ENCODE measurements around the gene UBQLNL. TPM values are rescaled to one million over a fixed set of nuclear protein-coding genes. Genes with fewer than 3 reads are reported as not detected.
A peak's percentile ranks its signal among the peaks of the same experiment; 100 is the strongest.

The UBQLNL gene, protein sequence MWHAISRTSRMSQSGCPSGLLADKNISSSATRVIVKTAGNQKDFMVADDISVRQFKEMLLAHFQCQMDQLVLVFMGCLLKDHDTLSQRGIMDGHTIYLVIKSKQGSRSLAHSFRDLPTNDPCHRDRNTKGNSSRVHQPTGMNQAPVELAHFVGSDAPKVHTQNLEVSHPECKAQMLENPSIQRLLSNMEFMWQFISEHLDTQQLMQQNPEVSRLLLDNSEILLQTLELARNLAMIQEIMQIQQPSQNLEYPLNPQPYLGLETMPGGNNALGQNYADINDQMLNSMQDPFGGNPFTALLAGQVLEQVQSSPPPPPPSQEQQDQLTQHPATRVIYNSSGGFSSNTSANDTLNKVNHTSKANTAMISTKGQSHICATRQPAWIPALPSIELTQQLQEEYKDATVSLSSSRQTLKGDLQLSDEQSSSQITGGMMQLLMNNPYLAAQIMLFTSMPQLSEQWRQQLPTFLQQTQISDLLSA
- total RNA-seq (2021) (0.14 to 0.24 TPM in 2 of 3 replicates, not detected in the other), Bru-seq, nascent RNA (percentile 22 among the genes with signal in this experiment)
- long read RNA-seq, experiment 1, result 0 reads
- long read RNA-seq, experiment 2, result 0 reads
- long read RNA-seq, experiment 3, result 0 reads

DNA sequence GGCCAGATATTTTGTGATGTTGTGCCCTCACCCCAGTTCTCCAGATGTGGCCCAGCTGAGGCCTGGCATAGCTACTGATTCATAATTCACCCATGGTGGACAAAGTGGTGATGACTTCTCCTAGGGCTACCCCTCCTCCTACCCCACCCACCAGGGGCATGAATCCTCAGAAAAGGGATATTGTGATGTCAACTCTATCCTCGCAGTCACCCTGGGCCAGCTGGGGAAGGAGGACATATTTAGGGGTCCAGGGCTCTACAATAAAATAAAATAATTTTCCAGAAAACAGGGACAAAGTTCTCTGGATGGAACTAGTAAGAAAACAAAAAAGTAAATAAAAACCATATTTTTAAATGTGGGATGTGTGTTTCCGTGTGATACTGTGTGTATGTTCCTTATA is at the start of gene UBQLNL:
TSS of gene UBQLNL (minus strand) at position 101 of the 400 bp plus-strand sequence. CDS start 258 bp downstream, outside the sequence.
- H3K36me3 Mint-ChIP-seq, result no peaks in the 10 kb centered on the region
- ATAC-seq (no peak), DNase-seq (ENCODE audit: low spot score) (no peak)
- TF ChIP-seq TP53 (CRISPR knock-in tag; IDR thresholded peaks at IDR 0.05) (no peak), ZNF219 (CRISPR knock-in tag; IDR thresholded peaks at IDR 0.05; ENCODE audit: borderline replicate concordance) (no peak), EMX1 (CRISPR knock-in tag; IDR thresholded peaks at IDR 0.05) (no peak), FOXK1 (CRISPR knock-in tag; IDR thresholded peaks at IDR 0.05) (no peak), GABPB1 (CRISPR knock-in tag; IDR thresholded peaks at IDR 0.05) (no peak), ESRRA (CRISPR knock-in tag; IDR thresholded peaks at IDR 0.05; ENCODE audit: borderline replicate concordance) (no peak), SP1 (CRISPR knock-in tag; conservative IDR thresholded peaks at IDR 0.05) (no peak), GTF2I (CRISPR knock-in tag; conservative IDR thresholded peaks at IDR 0.05) (no peak), NR1H2 (CRISPR knock-in tag; IDR thresholded peaks at IDR 0.05) (no peak), TEAD1 (CRISPR knock-in tag; IDR thresholded peaks at IDR 0.05) (no peak), SMAD4 (CRISPR knock-in tag; IDR thresholded peaks at IDR 0.05) (no peak)
- TF ChIP-seq, protein P1, sequence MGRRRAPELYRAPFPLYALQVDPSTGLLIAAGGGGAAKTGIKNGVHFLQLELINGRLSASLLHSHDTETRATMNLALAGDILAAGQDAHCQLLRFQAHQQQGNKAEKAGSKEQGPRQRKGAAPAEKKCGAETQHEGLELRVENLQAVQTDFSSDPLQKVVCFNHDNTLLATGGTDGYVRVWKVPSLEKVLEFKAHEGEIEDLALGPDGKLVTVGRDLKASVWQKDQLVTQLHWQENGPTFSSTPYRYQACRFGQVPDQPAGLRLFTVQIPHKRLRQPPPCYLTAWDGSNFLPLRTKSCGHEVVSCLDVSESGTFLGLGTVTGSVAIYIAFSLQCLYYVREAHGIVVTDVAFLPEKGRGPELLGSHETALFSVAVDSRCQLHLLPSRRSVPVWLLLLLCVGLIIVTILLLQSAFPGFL (CRISPR knock-in tag; IDR thresholded peaks at IDR 0.05; ENCODE audit: borderline replicate concordance), result no peak
- TF ChIP-seq, protein P2, sequence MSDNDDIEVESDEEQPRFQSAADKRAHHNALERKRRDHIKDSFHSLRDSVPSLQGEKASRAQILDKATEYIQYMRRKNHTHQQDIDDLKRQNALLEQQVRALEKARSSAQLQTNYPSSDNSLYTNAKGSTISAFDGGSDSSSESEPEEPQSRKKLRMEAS (CRISPR knock-in tag; IDR thresholded peaks at IDR 0.05), result no peak
- TF ChIP-seq, protein P3, sequence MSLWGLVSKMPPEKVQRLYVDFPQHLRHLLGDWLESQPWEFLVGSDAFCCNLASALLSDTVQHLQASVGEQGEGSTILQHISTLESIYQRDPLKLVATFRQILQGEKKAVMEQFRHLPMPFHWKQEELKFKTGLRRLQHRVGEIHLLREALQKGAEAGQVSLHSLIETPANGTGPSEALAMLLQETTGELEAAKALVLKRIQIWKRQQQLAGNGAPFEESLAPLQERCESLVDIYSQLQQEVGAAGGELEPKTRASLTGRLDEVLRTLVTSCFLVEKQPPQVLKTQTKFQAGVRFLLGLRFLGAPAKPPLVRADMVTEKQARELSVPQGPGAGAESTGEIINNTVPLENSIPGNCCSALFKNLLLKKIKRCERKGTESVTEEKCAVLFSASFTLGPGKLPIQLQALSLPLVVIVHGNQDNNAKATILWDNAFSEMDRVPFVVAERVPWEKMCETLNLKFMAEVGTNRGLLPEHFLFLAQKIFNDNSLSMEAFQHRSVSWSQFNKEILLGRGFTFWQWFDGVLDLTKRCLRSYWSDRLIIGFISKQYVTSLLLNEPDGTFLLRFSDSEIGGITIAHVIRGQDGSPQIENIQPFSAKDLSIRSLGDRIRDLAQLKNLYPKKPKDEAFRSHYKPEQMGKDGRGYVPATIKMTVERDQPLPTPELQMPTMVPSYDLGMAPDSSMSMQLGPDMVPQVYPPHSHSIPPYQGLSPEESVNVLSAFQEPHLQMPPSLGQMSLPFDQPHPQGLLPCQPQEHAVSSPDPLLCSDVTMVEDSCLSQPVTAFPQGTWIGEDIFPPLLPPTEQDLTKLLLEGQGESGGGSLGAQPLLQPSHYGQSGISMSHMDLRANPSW (CRISPR knock-in tag; conservative IDR thresholded peaks at IDR 0.05; ENCODE audit: low read depth), result no peak
- peaks cover 12% of the 10 kb centered on the region for H3K9me3 Mint-ChIP-seq
- no peak within 1 kb of the TSS for H3K27ac Mint-ChIP-seq
- H3K4me3 Mint-ChIP-seq, result no peak within 1 kb of the TSS
- ChIA-PET POLR2A (no interaction called here), CTCF (no interaction called here)
- peaks cover 6% of the 10 kb centered on the region for H3K4me1 Mint-ChIP-seq
- H3K27me3 Mint-ChIP-seq (ENCODE audit: low read depth), result no peaks in the 10 kb centered on the region

DNA sequence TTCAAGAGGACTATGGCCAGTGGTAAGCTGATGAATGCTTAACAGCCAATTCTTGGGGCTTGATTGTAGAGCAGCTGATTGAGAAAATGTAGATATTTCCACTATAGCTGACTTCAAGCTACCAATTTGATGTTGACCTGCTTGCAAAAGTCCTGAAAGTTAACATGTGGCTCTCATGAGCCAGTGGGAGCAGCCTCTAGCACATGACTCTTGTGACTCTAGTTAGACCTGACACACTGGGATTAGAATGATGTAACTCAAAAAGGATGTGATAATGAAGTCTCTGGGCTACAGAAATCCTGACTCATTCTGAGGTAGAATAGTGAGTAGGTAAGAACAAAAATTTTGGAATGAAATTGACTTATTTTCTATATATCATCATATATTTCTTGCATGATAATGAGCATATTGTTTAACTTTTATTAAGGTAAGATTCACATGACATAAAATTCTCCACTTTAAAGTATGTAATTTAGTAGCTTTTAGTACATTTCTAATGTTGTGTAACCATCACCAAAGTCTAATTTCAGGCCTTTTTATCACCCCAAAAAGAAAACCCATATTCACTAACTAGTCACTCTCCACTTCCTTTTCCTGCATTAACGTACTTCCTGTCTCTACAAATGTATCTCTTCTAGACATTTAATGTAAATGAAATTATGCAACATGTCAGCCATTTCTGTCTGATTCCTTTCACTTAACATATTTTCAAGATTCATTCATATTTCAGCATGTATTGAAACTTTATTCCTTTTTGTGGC is 47.9 kb upstream of the UBQLNL start:
- no peak for DNase-seq (ENCODE audit: low spot score)
- ChIA-PET CTCF (no interaction called here), POLR2A (interaction anchor here (0.5 kb wide), 1 partner anchor 43 kb away, joined by 4 read pairs; no protein-coding TSS in a partner anchor)
- Mint-ChIP-seq H3K27me3 (ENCODE audit: low read depth) (no peaks in the 10 kb centered on the region), H3K4me3 (no peak overlapping the region), H3K27ac (no peak overlapping the region), H3K9me3 (no peaks in the 10 kb centered on the region), H3K36me3 (no peaks in the 10 kb centered on the region), H3K4me1 (no peaks in the 10 kb centered on the region)
- TF ChIP-seq, protein P4, sequence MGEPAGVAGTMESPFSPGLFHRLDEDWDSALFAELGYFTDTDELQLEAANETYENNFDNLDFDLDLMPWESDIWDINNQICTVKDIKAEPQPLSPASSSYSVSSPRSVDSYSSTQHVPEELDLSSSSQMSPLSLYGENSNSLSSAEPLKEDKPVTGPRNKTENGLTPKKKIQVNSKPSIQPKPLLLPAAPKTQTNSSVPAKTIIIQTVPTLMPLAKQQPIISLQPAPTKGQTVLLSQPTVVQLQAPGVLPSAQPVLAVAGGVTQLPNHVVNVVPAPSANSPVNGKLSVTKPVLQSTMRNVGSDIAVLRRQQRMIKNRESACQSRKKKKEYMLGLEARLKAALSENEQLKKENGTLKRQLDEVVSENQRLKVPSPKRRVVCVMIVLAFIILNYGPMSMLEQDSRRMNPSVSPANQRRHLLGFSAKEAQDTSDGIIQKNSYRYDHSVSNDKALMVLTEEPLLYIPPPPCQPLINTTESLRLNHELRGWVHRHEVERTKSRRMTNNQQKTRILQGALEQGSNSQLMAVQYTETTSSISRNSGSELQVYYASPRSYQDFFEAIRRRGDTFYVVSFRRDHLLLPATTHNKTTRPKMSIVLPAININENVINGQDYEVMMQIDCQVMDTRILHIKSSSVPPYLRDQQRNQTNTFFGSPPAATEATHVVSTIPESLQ (CRISPR knock-in tag; IDR thresholded peaks at IDR 0.05), result no peak
- TF ChIP-seq, protein P1 (CRISPR knock-in tag; IDR thresholded peaks at IDR 0.05; ENCODE audit: borderline replicate concordance), result no peak
- TF ChIP-seq, protein P5, sequence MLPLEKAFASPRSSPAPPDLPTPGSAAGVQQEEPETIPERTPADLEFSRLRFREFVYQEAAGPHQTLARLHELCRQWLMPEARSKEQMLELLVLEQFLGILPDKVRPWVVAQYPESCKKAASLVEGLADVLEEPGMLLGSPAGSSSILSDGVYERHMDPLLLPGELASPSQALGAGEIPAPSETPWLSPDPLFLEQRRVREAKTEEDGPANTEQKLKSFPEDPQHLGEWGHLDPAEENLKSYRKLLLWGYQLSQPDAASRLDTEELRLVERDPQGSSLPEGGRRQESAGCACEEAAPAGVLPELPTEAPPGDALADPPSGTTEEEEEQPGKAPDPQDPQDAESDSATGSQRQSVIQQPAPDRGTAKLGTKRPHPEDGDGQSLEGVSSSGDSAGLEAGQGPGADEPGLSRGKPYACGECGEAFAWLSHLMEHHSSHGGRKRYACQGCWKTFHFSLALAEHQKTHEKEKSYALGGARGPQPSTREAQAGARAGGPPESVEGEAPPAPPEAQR (CRISPR knock-in tag; IDR thresholded peaks at IDR 0.05), result no peak
- ATAC-seq, result no peak

Data from WTC11 (cell line).